Activated T-cell treated with anti-CD3 and anti-CD28 coated beads for 1 hour (primary cell): ENCODE results near the gene PCK1.
A peak's percentile ranks its signal among the peaks of the same experiment; 100 is the strongest.

Experiments
- DNase-seq: peaks from one replicate; pipeline ENCODE4 v3.0.0-alpha.2; 2020; ENCODE audit warnings: low read depth

The PCK1 gene

GRCh38 chr20:57589728-57590484 lies 29.0 kb downstream of the PCK1 start:
- no peak for DNase-seq

GRCh38 chr20:57590485-57591288 lies 29.8 kb downstream of the PCK1 start:
- no peak for DNase-seq

- DNase-seq = no peak
Measured at GRCh38 chr20:57591289-57592229, 30.6 kb downstream of the PCK1 start.

- DNase-seq = no peak
Measured at GRCh38 chr20:57592263-57593092, 31.6 kb downstream of the PCK1 start.

GRCh38 chr20:57593134-57593886 lies 32.4 kb downstream of the PCK1 start:
- no peak for DNase-seq

GRCh38 chr20:57594092-57594951 lies 33.4 kb downstream of the PCK1 start:
- DNase-seq = peak; percentile 44

- DNase-seq = no peak
Measured at GRCh38 chr20:57595041-57596030, 34.4 kb downstream of the PCK1 start.

GRCh38 chr20:57596358-57596757 lies 35.4 kb downstream of the PCK1 start:
- DNase-seq = no peak

- DNase-seq = peak; percentile 71
Measured at GRCh38 chr20:57596998-57597939, 36.4 kb downstream of the PCK1 start.

GRCh38 chr20:57598060-57598459 lies 37.1 kb downstream of the PCK1 start:
- DNase-seq = no peak

GRCh38 chr20:57598491-57598890 lies 37.6 kb downstream of the PCK1 start:
- no peak for DNase-seq

- no peak for DNase-seq
Measured at GRCh38 chr20:57600320-57601210, 39.7 kb downstream of the PCK1 start.

- DNase-seq = no peak
Measured at GRCh38 chr20:57601211-57601570, 40.3 kb downstream of the PCK1 start.

- no peak for DNase-seq
Measured at GRCh38 chr20:57601737-57602136, 40.8 kb downstream of the PCK1 start.

GRCh38 chr20:57603120-57603519 lies 42.2 kb downstream of the PCK1 start:
- DNase-seq = no peak

- DNase-seq = no peak
Measured at GRCh38 chr20:57605045-57605444, 44.1 kb downstream of the PCK1 start.
